Fibroblast of skin of left biceps (primary cell): ENCODE data around the gene LRRC27.
"Not testable (repeated sequence)": the region's sequence is repeated elsewhere in the genome, so short reads cannot be mapped to it uniquely, and the experiment has no call there.

Experiments
- DNase-seq, 2 experiments: peaks; one replicate each; pipeline ENCODE4 v3.0.0-alpha.2; 2013; ENCODE audit warnings: low read depth in 2 of 2

LRRC27 gene

GRCh38 chr10:132374612-132375011, 42.6 kb downstream of the LRRC27 start:
- no peak for DNase-seq

GRCh38 chr10:132375116-132375794, 43.3 kb downstream of the LRRC27 start:
- no peak for DNase-seq

- no peak for DNase-seq
These were observed 43.9 kb downstream of the LRRC27 start for GRCh38 chr10:132375795-132376297.

- no peak for DNase-seq
These were observed 44.4 kb downstream of the LRRC27 start for GRCh38 chr10:132376394-132376851.

- DNase-seq: no peak
These were observed 45.3 kb downstream of the LRRC27 start for GRCh38 chr10:132377326-132377725.

- DNase-seq: not testable (repeated sequence)
These were observed 47.0 kb downstream of the LRRC27 start for GRCh38 chr10:132379026-132379425.

- not testable (repeated sequence) for DNase-seq
These were observed 49.0 kb downstream of the LRRC27 start for GRCh38 chr10:132380986-132381385.

GRCh38 chr10:132381741-132382140, 49.7 kb downstream of the LRRC27 start:
- DNase-seq: no peak

GRCh38 chr10:132382231-132382922, 50.4 kb downstream of the LRRC27 start:
- DNase-seq: peak; percentile 74 to 78

- no peak for DNase-seq
These were observed 51.1 kb downstream of the LRRC27 start for GRCh38 chr10:132383101-132383500.

GRCh38 chr10:132383751-132384196, 51.8 kb downstream of the LRRC27 start:
- no peak for DNase-seq

GRCh38 chr10:132384618-132385388, 52.8 kb downstream of the LRRC27 start:
- DNase-seq: no peak

- no peak for DNase-seq
These were observed 53.3 kb downstream of the LRRC27 start for GRCh38 chr10:132385389-132385667.

- DNase-seq: no peak
These were observed 53.9 kb downstream of the LRRC27 start for GRCh38 chr10:132385721-132386418.

- no peak for DNase-seq
These were observed 54.4 kb downstream of the LRRC27 start for GRCh38 chr10:132386419-132386831.

GRCh38 chr10:132386896-132387295, 54.9 kb downstream of the LRRC27 start:
- DNase-seq: not testable (repeated sequence)

GRCh38 chr10:132387764-132388210, 55.8 kb downstream of the LRRC27 start:
- peak; percentile 24 to 36 for DNase-seq

GRCh38 chr10:132388891-132389432, 57.0 kb downstream of the LRRC27 start:
- DNase-seq: no peak

- DNase-seq: no peak
These were observed 57.6 kb downstream of the LRRC27 start for GRCh38 chr10:132389433-132390169.

- DNase-seq: no peak
These were observed 58.4 kb downstream of the LRRC27 start for GRCh38 chr10:132390170-132390920.
